ENCODE results near the gene ADGRL4.
"Not testable (repeated sequence)": the region's sequence is repeated elsewhere in the genome, so short reads cannot be mapped to it uniquely, and the experiment has no call there.

ADGRL4 gene
- 0 to 0.36 (median 0) reads per million in 4 experiments for total RNA-seq

GRCh38 chr1:79006564-79006963, at the start of gene ADGRL4:
ADGRL4 (minus strand) TSS chr1:79006730; CDS start chr1:79006654, 76 bp downstream.
- no peak for DNase-seq

- DNase-seq, result no peak
Measured at GRCh38 chr1:79055856-79056255, 49.3 kb upstream of the ADGRL4 start.

GRCh38 chr1:79052829-79053449, 46.4 kb upstream of the ADGRL4 start:
- no peak for DNase-seq

- no peak for DNase-seq
Measured at GRCh38 chr1:79044974-79045650, 38.6 kb upstream of the ADGRL4 start.

GRCh38 chr1:79043506-79043905, 37.0 kb upstream of the ADGRL4 start:
- no peak for DNase-seq

- DNase-seq, result no peak
Measured at GRCh38 chr1:79042539-79042938, 36.0 kb upstream of the ADGRL4 start.

- no peak for DNase-seq
Measured at GRCh38 chr1:79042117-79042516, 35.6 kb upstream of the ADGRL4 start.

- no peak for DNase-seq
Measured at GRCh38 chr1:79041666-79042065, 35.1 kb upstream of the ADGRL4 start.

- no peak for DNase-seq
Measured at GRCh38 chr1:79040424-79041082, 34.0 kb upstream of the ADGRL4 start.

GRCh38 chr1:79037085-79037484, 30.6 kb upstream of the ADGRL4 start:
- DNase-seq, result no peak

- no peak for DNase-seq
Measured at GRCh38 chr1:79012500-79012899, 6.0 kb upstream of the ADGRL4 start.

GRCh38 chr1:79010589-79010988, 4.1 kb upstream of the ADGRL4 start:
- no peak for DNase-seq

GRCh38 chr1:79005945-79006344, 585 bp downstream of the ADGRL4 start:
- no peak for DNase-seq

- no peak for DNase-seq
Measured at GRCh38 chr1:79004916-79005315, 1.6 kb downstream of the ADGRL4 start.

- DNase-seq, result no peak
Measured at GRCh38 chr1:78996791-78997190, 9.7 kb downstream of the ADGRL4 start.

GRCh38 chr1:78987042-78987441, 19.5 kb downstream of the ADGRL4 start:
- no peak for DNase-seq

GRCh38 chr1:78980511-78980910, 26.0 kb downstream of the ADGRL4 start:
- DNase-seq, result no peak

GRCh38 chr1:78972723-78973122, 33.8 kb downstream of the ADGRL4 start:
- DNase-seq, result no peak

- DNase-seq, result not testable (repeated sequence)
Measured at GRCh38 chr1:78967091-78967490, 39.4 kb downstream of the ADGRL4 start.

- DNase-seq, result no peak
Measured at GRCh38 chr1:78958711-78959110, 47.8 kb downstream of the ADGRL4 start.

- no peak for DNase-seq
Measured at GRCh38 chr1:78950826-78951225, 55.7 kb downstream of the ADGRL4 start.

- no peak for DNase-seq
Measured at GRCh38 chr1:78949227-78949626, 57.3 kb downstream of the ADGRL4 start.

GRCh38 chr1:78919150-78919549, 87.4 kb downstream of the ADGRL4 start:
- DNase-seq, result no peak

GRCh38 chr1:78918157-78918556, 88.4 kb downstream of the ADGRL4 start:
- DNase-seq, result no peak
